KMS-11 (cell line): ENCODE data around the gene C11orf21.

Experiments used
- H2AFZ ChIP-seq: fragments of 200-600 bp; sonication (generic); 2 replicates; pipeline ENCODE4 v1.6.1; 2016; ENCODE audit warnings: antibody characterized with exemption, mixed run types, low read depth
- H3K27ac ChIP-seq: fragments of 200-600 bp; sonication (generic); 2 replicates; pipeline ENCODE4 v1.6.1; 2016; ENCODE audit warnings: mild to moderate bottlenecking, mixed run types
- H3K27me3 ChIP-seq: fragments of 200-600 bp; sonication (generic); 2 replicates; pipeline ENCODE4 v1.6.1; 2017; ENCODE audit warnings: mild to moderate bottlenecking, low read depth, mixed run types, moderate library complexity; ENCODE audit not compliant: insufficient read depth
- H3K36me3 ChIP-seq: fragments of 200-600 bp; sonication (generic); 2 replicates; pipeline ENCODE4 v1.6.1; 2017; ENCODE audit warnings: mild to moderate bottlenecking, mixed run types; ENCODE audit not compliant: insufficient read depth
- H3K4me1 ChIP-seq: fragments of 200-600 bp; sonication (generic); 2 replicates; pipeline ENCODE4 v1.6.1; 2016; ENCODE audit warnings: mild to moderate bottlenecking, low read depth, mixed run types; ENCODE audit not compliant: poor library complexity, severe bottlenecking
- H3K4me2 ChIP-seq: fragments of 200-600 bp; sonication (generic); 2 replicates; pipeline ENCODE4 v1.7.0; 2016; ENCODE audit warnings: mild to moderate bottlenecking, mixed run types
- H3K4me3 ChIP-seq: fragments of 200-600 bp; sonication (generic); IDR thresholded peaks from 2 replicates; pipeline ENCODE4 v1.6.1; 2017; ENCODE audit warnings: low read depth, low read length, mixed read lengths; ENCODE audit not compliant: insufficient read depth
- H3K79me2 ChIP-seq: fragments of 200-600 bp; sonication (generic); 2 replicates; pipeline ENCODE4 v1.6.1; 2016; ENCODE audit warnings: low read depth, mixed run types; ENCODE audit not compliant: insufficient read depth
- H3K9ac ChIP-seq: fragments of 200-600 bp; sonication (generic); 2 replicates; pipeline ENCODE4 v1.6.1; 2016; ENCODE audit warnings: mild to moderate bottlenecking, mixed run types
- H4K20me1 ChIP-seq: fragments of 200-600 bp; sonication (generic); 2 replicates; pipeline ENCODE4 v1.6.1; 2016; ENCODE audit warnings: mild to moderate bottlenecking, mixed run types; ENCODE audit not compliant: insufficient read depth
- TF ChIP-seq, protein P1 (sequence below): fragments of 200-600 bp; sonication (generic); conservative IDR thresholded peaks from 2 replicates; pipeline ENCODE4 v1.6.1; 2017; ENCODE audit warnings: low read depth, mild to moderate bottlenecking, antibody characterized with exemption, low read length, moderate library complexity, mixed read lengths

The C11orf21 gene

DNA sequence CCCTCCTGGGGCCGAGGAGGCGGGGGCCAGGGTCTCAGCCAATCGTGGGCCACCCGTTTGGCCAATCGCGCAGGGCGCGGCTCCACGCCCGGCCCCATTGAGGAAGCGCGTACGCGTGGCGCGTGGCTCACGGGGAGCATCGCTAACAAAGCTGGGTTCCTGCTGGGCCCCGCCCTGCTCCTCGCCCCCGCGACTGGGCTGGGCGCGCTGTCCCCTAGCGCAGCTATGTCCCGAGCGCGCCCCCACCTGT, 30.7 kb downstream of the C11orf21 start:
- H3K36me3 ChIP-seq, result no peaks in the 10 kb centered on the region
- no peaks in the 10 kb centered on the region for H3K4me1 ChIP-seq
- TF ChIP-seq, protein P1, sequence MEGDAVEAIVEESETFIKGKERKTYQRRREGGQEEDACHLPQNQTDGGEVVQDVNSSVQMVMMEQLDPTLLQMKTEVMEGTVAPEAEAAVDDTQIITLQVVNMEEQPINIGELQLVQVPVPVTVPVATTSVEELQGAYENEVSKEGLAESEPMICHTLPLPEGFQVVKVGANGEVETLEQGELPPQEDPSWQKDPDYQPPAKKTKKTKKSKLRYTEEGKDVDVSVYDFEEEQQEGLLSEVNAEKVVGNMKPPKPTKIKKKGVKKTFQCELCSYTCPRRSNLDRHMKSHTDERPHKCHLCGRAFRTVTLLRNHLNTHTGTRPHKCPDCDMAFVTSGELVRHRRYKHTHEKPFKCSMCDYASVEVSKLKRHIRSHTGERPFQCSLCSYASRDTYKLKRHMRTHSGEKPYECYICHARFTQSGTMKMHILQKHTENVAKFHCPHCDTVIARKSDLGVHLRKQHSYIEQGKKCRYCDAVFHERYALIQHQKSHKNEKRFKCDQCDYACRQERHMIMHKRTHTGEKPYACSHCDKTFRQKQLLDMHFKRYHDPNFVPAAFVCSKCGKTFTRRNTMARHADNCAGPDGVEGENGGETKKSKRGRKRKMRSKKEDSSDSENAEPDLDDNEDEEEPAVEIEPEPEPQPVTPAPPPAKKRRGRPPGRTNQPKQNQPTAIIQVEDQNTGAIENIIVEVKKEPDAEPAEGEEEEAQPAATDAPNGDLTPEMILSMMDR, result no peak
- H4K20me1 ChIP-seq, result no peaks in the 10 kb centered on the region
- no peak overlapping the region for H3K4me2 ChIP-seq
- H3K27ac ChIP-seq, result no peak overlapping the region
- H3K4me3 ChIP-seq, result no peak overlapping the region
- H3K27me3 ChIP-seq, result peaks cover 39% of the 10 kb centered on the region
- H3K79me2 ChIP-seq, result no peaks in the 10 kb centered on the region
- no peak overlapping the region for H3K9ac ChIP-seq
- H2AFZ ChIP-seq, result no peak overlapping the region

DNA sequence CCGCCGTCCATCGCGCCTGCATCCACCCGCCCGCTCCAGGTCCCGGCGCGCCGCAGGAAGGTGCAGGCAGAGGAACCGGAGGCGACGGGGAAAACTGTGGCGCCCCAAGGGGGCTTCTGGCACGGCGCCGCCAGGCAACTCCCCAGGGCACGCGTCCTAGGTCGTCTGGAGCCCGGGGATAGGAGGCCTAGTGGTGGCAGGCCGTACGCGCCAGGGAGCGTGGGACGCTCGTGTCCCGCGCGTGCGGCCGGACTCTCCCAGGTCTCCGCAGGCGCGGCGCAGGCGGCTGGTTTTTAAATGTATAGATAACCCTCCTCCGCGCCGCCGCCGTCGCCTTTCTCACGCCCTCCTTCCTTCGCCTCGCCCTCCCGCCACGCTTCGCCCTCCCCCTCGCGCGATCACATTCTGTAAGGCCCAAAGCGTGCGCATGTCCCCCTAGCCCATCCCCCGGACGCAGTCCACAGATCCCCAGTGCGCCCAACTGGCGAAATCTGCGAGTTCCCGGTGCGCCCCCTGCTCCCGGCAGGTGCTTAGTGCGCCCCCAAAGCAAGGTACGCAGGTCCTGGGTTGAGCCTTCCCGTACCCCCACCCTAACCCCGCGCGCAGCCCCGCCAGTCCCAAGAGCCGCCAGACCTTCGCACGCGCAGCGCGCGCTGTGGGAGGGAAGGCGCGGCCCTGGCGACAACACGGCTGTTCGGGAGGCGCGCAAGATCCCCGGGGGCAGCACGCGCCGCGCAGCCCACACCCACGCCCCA, 31.2 kb downstream of the C11orf21 start, which contains the start of gene ASCL2:
Gene ASCL2 (minus strand): TSS at position 267 of the 755 bp plus-strand sequence. CDS start 256 bp downstream, at position 11.
- TF ChIP-seq, protein P1, result no peak
- H3K4me1 ChIP-seq, result no peaks in the 10 kb centered on the region
- H4K20me1 ChIP-seq, result no peaks in the 10 kb centered on the region
- peaks cover 39% of the 10 kb centered on the region for H3K27me3 ChIP-seq
- no peak within 1 kb of the TSS for H2AFZ ChIP-seq
- no peak within 1 kb of the TSS for H3K27ac ChIP-seq
- H3K4me3 ChIP-seq, result no peak within 1 kb of the TSS
- no peak within 1 kb of the TSS for H3K9ac ChIP-seq
- no peak within 1 kb of the TSS for H3K4me2 ChIP-seq
- no peaks in the 10 kb centered on the region for H3K36me3 ChIP-seq
- H3K79me2 ChIP-seq, result no peaks in the 10 kb centered on the region

DNA sequence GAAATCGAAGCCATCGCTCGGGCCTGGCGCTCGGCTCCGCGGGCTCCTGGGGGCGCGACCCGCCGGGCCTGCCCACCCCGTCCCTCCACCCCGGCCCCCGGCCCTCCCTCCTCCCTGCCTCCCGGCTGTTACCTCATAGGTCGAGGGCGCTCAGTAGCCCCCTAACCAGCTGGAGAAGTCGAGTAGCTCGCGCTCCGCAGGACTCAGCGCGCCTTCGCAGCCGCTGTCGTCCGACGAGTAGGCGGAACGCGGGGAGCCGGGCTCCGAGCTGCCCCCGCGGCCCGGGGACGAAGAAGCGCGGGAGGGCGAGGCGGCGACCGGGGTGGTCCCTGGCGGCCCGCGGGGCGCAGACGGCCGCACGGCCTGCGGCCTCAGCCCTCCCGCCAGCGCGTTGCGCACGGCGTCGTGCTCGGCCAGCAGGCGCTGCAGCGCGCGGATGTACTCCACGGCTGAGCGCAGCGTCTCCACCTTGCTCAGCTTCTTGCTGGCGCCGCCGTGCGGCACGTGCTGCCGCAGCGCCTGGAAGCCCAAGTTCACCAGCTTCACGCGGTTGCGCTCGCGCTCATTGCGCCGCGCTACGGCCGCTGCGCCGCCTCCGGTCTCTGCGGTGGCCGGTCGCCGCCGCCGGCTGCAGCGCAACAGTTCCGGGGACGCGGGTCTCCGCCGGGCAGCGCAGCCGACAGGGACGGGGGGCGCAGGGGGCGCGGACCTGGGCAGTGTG, 32.0 kb downstream of the C11orf21 start:
- peaks cover 39% of the 10 kb centered on the region for H3K27me3 ChIP-seq
- no peak overlapping the region for H3K4me2 ChIP-seq
- H3K4me3 ChIP-seq, result no peak overlapping the region
- no peaks in the 10 kb centered on the region for H3K4me1 ChIP-seq
- no peak overlapping the region for H2AFZ ChIP-seq
- TF ChIP-seq, protein P1, result no peak
- H3K36me3 ChIP-seq, result no peaks in the 10 kb centered on the region
- H3K9ac ChIP-seq, result no peak overlapping the region
- H4K20me1 ChIP-seq, result no peaks in the 10 kb centered on the region
- H3K27ac ChIP-seq, result no peak overlapping the region
- no peaks in the 10 kb centered on the region for H3K79me2 ChIP-seq

DNA sequence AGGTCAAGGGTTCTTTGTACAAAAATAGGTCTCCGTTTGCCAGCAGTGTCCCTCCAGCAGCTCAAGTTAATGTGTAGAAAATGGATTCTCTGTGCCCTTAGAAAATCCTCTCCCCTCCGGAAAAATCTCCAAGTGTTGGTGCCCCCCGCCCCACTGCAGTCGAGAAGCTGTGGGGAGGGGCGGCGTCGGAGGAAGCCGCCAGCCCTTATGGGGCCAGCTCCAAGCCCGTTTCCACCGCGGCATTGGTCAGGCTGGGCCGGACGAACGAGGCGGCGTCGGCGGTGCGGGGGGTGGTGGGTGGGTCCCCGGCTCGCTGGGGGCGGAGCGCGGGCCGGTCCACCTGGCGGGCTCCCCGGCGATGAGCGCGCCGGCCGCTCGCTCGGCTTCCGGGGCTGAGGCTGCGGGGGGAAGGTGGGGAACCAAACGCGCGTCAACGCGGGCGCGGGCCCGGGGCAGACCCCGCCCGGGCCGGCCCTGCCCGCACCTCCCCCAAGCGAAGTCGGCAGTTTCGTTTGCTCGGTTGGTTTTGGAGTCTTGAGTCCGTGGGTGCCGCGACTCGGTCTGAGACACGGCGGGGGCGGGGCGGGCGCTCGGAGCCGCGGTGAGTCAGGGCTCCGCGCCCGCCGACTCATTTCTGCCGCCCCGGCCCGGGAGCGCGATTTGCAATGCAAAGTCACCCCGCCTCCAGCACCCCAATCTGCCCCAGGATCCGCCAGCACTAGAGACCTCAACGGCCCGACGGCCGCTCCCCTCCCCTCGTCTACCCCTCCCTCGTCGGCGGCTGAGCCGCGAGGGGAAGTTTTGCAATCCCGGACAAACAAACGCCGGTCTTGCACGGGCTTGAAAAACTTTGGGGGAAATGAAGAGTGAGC, 32.8 kb downstream of the C11orf21 start:
- Histone ChIP-seq H3K27me3 (peaks cover 39% of the 10 kb centered on the region), H2AFZ (no peak overlapping the region), H3K4me2 (no peak overlapping the region)

More for the DNA sequence above, 32.8 kb downstream of the C11orf21 start:
- Histone ChIP-seq H3K4me3 (no peak overlapping the region), H3K4me1 (no peaks in the 10 kb centered on the region), H3K9ac (no peak overlapping the region), H4K20me1 (no peaks in the 10 kb centered on the region), H3K27ac (no peak overlapping the region), H3K36me3 (no peaks in the 10 kb centered on the region), H3K79me2 (no peaks in the 10 kb centered on the region)
- TF ChIP-seq, protein P1, result no peak
